LHCN-M2 (cell line): ENCODE data around the gene LY6G6C. TPM values are rescaled to one million over a fixed set of nuclear protein-coding genes. Genes with fewer than 3 reads are reported as not detected.

Source experiments
- DNase-seq: peaks from one replicate; pipeline ENCODE4 v3.0.0-alpha.2; 2012; ENCODE audit warnings: low read depth
- total RNA-seq: library from RNA; depleted of rRNA; stranded (reverse); fragments of >200 nt; gene quantifications from 2 replicates; pipeline ENCODE4 v1.2.3, GENCODE V29; 2014

Gene LY6G6C
- total RNA-seq, 1 experiment from 2014 or later: not detected

DNA sequence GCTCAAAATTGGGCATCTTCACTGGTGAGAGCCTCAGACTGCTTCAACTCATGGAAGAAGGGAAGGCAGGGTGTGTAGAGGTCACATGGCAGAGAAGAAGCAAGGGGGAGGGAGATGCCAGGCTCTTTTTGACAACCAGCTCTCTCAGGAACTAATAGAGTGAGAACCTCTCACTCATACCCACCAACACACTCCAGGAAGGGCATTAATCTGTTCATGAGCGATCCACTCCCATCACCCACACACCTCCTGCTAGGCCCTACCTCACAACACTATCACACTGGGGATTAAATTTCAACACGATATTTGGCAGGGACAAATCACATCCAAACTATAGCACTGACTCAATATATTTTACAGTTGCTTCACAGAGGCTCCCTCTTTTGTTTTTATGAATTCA is 20.3 kb upstream of the LY6G6C start:
- DNase-seq: no peak

DNA sequence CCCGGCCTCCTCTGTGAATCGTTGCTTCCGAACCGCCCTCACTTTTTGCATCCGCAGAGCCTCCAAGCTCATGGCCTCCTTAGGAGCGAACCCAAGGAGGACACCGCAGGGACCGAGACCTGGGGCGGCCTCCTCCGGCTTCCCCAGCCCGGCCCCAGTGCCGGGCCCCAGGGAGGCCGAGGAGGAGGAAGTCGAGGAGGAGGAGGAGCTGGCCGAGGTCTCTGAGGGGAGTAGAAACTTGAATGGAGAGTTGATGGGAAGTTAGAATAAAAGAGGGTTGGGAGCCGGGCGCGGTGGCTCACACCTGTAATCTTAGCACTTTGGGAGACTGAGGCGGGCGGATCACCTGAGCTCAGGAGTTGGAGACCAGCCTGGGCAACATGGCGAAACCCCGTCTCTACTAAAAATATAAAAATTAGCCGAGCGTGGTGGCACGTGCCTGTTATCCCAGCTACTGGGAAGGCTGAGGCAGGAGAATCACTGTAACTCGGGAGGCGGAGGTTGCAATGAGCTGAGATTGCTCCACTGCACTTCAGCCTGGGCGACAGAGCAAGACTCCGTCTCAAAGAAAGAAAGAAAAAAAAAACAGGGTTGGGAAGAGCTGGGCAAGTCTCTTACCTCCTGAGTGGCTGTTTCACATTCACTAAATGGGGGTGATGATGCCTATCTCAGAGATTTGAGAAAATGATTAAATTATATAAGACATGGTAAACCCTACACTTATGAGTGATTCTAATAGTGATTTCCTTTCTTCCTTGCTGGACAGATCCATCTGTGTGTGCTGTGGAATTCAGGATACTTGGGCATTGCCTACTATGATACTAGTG is 19.1 kb upstream of the LY6G6C start:
- DNase-seq: no peak

DNA sequence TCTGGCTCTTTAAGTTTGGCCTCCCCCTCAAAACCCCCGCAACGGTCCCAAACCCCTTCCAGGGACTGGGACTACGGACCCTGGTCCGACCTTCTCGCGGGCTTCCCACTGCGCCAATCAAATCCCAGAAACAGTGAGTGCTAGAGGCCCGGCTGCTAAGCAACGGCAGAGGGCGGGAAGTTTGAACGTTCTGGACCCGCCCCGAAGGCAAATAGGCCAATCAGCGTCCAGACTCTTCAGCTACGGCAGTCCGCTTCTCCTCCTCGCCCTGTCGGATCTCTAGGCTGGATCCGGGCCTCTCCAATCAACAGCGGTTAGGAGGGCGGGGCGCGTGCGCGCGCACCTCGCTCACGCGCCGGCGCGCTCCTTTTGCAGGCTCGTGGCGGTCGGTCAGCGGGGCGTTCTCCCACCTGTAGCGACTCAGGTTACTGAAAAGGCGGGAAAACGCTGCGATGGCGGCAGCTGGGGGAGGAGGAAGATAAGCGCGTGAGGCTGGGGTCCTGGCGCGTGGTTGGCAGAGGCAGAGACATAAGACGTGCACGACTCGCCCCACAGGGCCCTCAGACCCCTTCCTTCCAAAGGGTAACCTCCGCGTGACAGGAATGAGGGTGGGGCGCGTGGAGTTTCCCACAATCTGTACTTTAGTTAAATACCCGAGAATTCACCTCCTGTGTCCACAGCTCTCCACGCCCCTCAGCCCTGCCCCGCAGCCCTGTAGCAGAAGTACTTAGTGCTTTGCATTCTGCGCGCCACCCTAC is 18.3 kb upstream of the LY6G6C start, which contains the start of gene MSH5:
MSH5 (plus strand) TSS at position 367 of the 758 bp plus-strand sequence. CDS start 462 bp downstream, outside the sequence.
- peak; percentile 99 for DNase-seq

DNA sequence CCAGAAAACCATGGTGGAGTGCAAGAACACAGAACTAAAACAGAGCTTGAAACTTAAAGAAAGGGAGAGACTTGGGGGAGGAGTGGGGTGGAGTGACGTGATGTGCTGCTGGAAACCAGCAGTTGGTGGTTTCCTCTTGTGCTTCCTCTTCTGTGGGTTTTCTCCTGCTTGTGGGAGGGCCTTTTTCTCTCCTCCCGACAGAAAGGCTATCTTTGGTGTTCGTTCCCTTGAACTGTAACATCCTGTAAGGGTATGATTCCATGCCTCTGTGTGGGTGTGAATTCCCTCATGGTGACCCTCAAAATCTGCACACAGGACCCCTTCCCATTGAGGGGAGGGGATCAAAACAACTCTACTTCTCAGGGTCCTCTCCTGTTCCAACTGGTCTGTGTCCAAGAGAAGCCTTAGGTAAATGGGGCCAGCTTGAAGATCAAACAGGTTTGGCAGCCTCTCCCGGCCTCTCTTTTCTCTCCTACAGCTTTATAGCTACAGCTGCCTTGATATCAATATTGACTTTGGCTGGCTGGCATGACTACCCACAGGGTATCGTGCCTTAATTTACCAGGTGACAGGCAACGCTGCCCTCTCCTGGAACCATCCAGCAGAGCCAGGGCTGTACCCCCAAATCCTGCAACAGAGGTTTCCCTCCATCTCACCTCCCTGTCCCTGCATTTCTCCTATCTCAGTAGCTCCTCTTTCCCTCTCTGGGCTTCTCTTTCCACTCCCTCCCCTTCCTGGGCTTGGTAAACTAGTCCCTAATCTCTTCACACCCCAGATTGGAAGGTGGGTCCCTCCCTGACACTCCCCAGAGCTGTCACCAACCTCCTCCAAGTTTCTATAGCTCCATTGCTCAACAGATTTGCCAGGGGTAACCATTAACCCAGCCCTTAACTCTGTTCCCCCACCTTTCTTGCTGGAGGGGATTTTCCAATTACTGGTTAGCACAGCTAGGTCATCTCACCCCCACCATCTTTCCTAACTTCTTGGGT is 16.7 kb upstream of the LY6G6C start:
- peak; percentile 88 for DNase-seq

DNA sequence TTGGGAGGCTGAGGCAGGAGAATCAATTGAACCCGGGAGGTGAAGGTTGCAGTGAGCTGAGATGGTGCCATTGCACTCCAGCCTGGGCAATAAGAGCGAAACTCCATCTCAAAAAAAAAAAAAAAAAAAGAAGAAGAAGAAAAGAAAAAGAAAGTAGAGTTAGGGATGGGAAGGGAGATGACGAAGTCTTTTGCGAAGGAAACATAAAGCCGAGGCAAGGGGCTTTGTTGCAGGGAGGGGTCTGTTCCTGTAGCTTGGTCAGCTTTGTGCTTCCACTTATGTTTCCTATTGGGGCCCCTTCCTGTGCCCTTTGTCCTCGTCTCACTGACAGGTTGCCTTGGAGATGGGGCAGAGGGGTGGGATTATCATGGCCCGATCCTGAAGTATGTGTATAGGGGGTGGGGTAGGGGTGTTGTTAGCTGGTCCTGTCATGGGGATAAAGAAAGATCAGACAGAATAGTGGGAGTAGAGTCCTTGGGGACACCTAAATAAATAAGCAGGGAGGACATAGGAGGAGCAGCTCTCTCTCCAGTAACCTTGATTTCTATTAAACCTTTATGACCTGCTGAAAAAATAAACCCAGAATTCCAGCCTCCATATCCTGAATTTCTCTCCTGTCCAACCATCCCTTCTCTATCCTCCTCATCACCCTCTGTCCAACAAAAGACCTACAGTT is 15.9 kb upstream of the LY6G6C start:
- DNase-seq: no peak

DNA sequence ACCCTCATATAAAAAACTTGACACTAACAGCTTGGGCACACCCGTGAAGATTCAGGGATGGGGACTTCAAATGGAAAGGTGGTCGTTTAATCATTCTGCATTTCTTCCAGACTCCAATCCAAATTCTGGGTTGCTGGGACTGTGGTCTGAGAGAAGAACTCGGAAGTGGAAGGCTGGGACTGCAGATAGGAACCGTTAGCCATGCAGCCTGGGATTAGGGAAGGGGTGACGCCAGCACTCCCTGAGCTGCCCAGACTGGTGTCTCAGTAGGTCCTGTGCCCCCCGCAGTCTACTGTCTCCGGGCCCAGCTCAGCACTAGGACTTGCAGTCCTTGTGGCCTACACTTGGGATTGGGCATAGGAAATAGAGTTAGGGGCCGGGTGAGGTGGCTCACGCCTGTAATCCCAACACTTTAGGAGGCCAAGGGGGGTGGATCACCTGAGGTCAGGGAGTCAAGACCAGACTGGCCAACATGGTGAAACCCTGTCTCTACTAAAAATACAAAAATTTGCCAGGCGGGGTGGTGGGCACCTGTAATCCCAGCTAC is 15.3 kb upstream of the LY6G6C start:
- DNase-seq: no peak

DNA sequence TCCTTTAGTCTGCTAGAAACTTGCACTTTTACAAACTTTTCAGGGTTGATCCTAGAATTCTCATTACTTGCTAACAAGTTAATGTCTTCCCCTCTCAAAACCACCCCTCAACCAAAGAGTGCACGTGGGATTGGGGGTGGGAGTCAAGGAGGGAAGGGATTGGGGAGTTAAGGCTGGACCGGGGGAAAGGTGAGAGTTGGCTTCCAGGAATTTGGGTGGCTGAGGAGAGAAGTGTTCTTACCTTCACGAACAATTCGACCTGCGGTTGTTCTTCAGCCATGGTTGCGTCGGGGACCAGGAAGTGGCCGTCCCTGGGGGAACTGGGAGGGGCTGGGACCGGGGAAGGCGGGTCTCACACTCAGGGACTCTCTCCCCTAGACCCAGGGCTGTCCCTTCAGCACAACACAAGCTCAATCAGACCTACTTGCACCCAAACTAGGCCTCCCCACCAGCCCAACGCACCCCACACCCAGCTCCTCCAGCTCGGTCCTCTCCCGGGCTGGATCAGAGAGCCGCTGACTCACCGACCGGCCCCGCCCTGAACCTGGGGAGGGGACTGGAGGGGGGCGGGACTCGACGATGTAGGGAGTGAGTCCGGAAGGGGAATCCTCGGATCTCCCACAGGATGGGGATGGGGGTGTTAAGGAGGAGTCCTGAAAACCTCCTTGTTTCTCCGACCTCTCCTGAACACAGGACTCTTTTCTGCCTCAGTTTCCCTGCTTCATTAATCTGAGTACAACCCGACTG is 14.6 kb upstream of the LY6G6C start, which contains the start of gene CLIC1:
CLIC1 (minus strand) TSS at position 510 of the 747 bp plus-strand sequence; CDS start at position 280, 230 bp downstream.
- DNase-seq: peak; percentile 87

DNA sequence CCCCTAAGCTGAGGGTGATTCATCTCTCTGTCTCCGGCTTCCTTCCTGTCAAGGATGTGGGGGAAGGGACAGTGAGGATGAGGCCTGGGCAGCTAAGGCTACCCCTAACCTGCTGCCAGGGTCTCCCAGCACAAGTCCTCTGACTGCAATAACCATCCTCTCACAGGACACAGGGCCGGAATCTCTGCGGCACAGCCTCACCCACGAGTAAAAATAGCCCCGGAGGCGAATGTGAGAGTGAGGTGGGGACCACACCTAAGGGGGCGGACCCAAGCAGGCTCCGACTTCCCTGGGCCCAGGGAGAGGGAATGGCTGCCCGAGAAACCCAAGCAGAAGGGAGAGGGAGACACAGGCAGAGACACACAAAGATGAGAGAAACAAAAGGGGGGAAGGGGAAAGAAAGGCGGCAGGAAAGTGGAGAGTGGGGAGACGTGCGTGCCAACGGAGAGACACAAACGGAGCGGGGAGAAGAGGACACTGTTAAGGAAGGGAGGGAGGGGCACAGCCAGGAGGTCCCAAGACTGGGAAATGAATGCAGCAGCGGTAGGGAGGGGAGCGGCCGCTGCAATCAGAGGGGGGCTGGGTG is 13.4 kb upstream of the LY6G6C start:
- DNase-seq: peak; percentile 77

DNA sequence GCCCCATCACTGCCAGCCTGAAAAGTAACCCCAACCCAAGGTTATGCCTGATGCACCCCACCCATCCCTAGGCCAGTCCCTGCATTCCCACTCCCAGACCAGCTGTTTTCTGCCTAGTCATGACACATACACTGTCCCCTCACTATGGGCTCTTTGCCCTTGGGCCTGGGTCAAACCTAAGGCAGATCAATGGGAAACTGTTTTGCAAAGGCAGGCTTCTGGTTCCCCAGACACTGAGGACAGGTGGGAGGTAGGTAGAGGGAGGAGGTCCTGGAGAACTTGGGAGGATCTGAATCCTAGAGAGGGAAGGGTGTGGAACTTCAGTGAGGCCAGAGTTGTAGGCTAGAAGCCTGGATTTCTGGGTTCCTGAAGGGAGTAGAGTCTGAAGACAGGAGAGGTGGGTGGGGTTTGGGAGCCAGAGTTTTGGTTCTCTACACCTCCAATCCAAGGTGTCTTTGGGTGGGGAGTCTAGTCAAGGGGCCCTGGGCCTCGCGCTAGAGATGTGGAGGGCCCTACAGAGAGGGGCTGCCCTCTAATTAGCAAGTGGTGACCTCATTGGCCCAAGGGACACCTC is 12.8 kb upstream of the LY6G6C start:
- no peak for DNase-seq

DNA sequence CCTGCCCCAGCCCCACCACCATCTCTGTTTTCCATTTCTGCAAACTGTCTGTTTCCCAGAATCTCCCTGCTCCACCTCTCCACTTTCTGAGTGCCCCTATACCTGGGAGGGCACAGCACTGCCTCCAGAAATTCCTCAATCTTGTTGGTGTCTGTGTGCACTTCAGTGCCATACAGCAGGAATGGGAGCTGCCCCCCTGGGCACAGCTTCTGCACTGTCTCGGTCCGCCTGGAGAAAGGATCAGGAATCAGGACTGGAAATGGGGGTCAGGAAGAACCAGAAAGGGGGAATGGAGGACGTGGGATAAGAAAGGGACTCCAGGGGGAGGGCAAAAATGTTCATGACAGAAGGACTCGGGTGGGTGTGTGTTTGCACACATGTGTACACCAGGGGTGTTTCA is 12.2 kb upstream of the LY6G6C start:
- no peak for DNase-seq

DNA sequence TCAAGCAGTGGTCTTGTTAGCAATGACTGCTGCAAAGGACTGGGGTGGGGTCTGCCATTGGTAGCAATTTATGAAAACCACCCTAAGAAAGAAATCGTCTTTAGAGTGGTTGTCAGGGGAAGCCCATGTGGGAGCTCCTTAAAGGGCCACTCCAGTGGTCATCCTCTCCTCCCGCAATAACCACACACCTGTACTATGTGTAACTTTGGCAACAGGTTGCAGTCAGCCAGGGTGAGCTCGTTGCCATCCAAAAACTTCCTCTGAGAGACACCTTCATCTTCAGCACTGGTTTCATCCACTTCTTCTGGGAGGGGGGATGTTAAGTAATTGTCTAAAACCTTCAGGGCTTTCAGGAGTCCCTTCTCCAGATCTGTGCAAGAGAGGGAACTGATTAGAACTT is 10.5 kb upstream of the LY6G6C start:
- no peak for DNase-seq

DNA sequence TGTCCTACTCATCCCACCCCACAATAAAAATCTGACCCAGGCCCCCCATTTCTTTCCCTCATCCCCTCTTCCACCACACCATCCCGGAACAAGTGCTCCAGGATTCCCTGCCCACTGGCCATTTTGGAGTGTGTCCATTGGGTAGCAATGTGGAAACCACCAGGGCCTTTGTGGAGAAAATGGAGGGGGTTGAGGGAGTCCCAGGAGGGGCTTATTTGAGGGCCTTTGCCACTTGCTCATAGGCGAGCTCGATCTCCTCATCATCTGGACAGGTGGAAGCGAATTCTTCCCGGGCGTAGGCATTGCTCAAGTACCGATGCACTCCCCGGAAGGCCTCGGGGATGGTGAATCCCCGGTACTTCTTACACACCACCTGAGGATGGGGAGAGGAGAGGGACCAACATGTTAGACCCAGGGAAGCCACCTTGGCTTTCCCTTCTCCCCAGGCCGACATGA is 9.1 kb upstream of the LY6G6C start:
- DNase-seq: no peak

DNA sequence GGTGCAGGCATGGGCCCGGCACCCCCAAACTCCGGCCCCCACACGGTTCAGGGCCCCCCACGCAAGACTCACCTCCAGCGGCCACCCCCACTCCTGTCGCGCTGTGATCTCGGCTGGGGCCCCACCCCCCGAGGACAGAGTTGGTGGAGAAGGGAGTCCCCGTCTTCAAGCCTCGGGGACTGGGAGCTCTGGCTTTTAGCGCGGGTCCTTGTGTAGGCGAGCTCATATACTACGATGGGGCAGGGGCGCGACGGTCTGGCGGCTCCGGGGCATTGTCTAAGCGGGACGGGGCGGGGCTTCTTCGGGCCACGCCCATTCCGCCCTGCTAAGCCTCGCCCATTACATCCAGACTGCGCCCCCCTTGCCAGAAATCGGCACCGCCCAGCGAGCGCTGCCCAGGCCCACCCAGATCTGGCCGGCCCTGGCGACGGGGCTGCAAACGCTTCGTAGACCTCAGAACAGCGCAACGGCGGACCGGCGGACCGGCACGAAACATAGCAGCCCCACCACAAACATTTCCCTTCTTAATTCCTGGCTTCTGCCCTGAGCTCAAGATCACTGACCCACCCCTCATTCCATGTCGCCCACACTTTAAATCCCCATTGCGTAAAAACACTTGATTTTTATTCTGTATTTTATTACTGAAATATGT is 8.6 kb upstream of the LY6G6C start:
- peak; percentile 79 for DNase-seq

DNA sequence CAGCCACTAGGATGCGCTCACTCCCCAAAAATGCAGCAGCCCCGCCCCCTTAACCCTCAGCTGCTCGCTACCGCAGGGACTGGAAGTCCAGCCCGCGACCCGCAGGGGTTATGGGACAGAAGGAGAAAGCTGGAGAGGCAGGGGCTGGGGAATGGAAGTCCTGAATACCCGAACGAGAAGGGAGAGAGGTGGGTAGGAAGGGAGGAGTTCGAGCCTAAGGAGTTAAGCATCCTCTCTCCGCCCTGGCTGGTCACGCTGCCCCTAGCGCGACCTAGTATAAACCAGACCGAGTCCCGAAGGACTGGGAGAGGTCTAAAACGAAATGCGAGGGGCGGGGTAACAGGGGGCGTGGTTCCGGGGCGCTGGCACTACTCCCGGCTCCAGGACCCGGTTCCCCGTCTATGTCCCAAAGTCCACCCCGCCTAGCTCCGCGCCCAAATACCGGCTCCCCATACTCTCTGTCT is 8.0 kb upstream of the LY6G6C start:
- DNase-seq: peak; percentile 91

DNA sequence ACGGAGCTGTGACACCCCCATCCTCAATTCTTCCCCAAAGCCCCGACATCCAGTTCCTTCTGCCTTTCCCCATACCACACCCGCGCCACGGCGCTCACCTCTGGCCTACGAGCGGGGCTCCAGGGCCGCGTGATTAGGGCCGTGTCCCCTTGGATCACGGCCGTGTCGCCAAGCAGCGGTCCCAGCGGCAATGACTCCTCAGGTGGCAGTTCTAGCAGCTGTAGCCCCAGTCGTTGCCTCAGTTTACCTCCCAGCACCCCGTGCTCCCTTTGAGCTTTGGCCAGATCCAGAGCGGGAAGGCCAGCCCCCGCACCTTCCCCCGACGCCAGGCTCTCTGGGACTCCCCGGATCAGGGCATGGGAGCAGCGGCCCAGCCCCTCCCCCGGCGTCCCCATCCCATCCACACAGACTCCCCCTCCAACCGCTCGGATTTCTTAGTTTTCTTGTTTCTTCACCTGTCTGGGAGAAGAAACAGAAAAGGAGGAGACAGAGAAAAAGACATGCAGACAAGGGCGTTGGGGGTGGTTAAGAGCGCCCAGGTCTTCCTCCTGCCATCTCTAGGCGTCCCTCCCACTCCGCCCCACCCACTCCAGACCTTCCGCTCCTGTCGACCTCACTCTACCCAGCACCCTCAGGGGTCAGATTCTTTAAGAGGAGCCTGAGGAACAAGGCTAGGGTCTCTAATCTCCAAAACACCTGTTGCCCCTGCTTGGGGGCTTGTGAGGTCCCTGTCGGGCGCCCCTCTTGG is 7.4 kb upstream of the LY6G6C start, which contains the start of gene DDAH2:
DDAH2 (minus strand) TSS at position 533 of the 748 bp plus-strand sequence; CDS start at position 395, 138 bp downstream.
- DNase-seq: no peak

DNA sequence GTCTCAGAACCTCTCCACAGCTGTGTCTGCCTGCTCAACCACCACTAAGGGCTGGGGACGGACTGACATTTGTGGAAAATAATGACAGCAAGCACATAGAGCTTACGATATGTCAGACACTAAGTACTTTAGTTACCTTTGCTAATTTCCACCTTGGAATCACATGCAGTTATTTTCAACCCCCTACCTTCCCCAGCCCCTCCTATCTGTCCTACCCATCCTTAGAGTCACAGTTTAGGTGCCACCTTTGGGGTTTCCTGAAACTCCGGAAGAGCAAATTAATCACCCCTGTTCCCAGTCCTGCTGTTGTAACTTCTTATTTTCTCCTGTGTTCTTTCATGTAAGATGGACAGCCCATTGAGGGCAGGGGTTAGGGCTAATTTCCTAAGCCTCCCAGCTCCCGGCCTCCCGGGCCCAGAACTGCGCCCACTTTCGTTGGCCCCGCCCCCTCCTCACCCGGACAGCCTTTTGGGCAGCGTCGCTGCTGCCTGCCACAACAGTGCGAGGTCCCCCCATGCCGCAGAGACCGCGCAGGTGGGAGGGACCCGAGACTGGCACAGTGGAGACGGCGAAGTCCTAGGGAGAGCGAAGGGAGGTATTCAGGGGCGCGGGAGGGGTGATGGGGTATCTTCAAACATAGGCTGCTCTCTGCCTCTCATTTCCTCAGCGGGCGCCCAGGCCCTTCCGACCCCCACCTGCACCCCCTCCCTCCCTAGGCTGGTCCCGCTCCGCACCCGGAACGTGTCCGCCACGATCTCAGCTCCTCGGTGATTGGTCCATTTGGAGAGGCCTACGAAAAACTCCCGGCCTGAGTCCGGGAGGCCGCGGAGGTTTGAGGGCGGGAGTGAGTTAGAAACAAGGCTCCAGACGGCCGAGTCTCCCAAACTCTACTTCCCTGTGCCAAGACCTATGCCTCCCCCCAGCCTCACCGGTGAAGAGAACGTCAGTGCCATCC is 6.4 kb upstream of the LY6G6C start:
- no peak for DNase-seq
